Smooth muscle cell (in vitro differentiated cells): ENCODE data around the gene TMEM185A. TPM values are rescaled to one million over a fixed set of nuclear protein-coding genes. Genes with fewer than 3 reads are reported as not detected.
"Not testable (repeated sequence)": the region's sequence is repeated elsewhere in the genome, so short reads cannot be mapped to it uniquely, and the experiment has no call there.

Experiments
- DNase-seq: peaks from one replicate; lab custom pipeline; 2025; ENCODE audit not compliant: unreplicated experiment; lab: John Stamatoyannopoulos, UW
- H2AFZ ChIP-seq: fragments of 200-600 bp; sonication (generic); 2 replicates; pipeline ENCODE4 v1.6.0; 2016; ENCODE audit warnings: antibody characterized with exemption, low read depth, mild to moderate bottlenecking
- H3F3A ChIP-seq: fragments of 200-600 bp; sonication (generic); 2 replicates; pipeline ENCODE4 v1.6.0; 2017; ENCODE audit warnings: antibody characterized with exemption, low read depth
- H3K27ac ChIP-seq: fragments of 200-600 bp; sonication (generic); 2 replicates; pipeline ENCODE4 v1.5.1; 2016; ENCODE audit warnings: low read depth, mild to moderate bottlenecking
- H3K27me3 ChIP-seq: fragments of 200-600 bp; sonication (generic); 2 replicates; pipeline ENCODE4 v1.6.1; 2016; ENCODE audit warnings: low read depth, mild to moderate bottlenecking
- H3K36me3 ChIP-seq: fragments of 200-600 bp; sonication (generic); 2 replicates; pipeline ENCODE4 v1.5.1; 2016; ENCODE audit warnings: low read depth
- H3K4me1 ChIP-seq: fragments of 200-600 bp; sonication (generic); 2 replicates; pipeline ENCODE4 v1.5.1; 2016; ENCODE audit warnings: low read depth
- H3K4me2 ChIP-seq: fragments of 200-600 bp; sonication (generic); 2 replicates; pipeline ENCODE4 v1.6.0; 2016; ENCODE audit warnings: mild to moderate bottlenecking
- H3K4me3 ChIP-seq: fragments of 200-600 bp; sonication (generic); 2 replicates; pipeline ENCODE4 v1.5.1; 2016; ENCODE audit warnings: mild to moderate bottlenecking
- H3K79me2 ChIP-seq: fragments of 200-600 bp; sonication (generic); 2 replicates; pipeline ENCODE4 v1.6.0; 2016; ENCODE audit warnings: low read depth, mild to moderate bottlenecking
- H3K9ac ChIP-seq: fragments of 200-600 bp; sonication (generic); 2 replicates; pipeline ENCODE4 v1.6.0; 2016; ENCODE audit warnings: low read depth
- H3K9me3 ChIP-seq: fragments of 200-600 bp; sonication (generic); replicated peaks from 2 replicates; pipeline ENCODE4 v1.5.1; 2016; ENCODE audit warnings: low read depth
- H4K20me1 ChIP-seq: fragments of 200-600 bp; sonication (generic); 2 replicates; pipeline ENCODE4 v1.6.0; 2016; ENCODE audit warnings: low read depth
- WGBS: methylation state at CpG from one replicate; pipeline ENCODE4 v1.1.7; 2016; ENCODE audit warnings: low lambda C conversion rate; 5-methylcytosine and 5-hydroxymethylcytosine counted together
- polyA plus RNA-seq: library from polyadenylated mRNA; unstranded; fragments of >200 nt; fragmentation: Nextera tagmentation; extraction: Ambion mirVana; gene quantifications from 2 replicates; pipeline ENCODE4 v1.2.1, GENCODE V29; 2016
- total RNA-seq: library from RNA; depleted of rRNA; stranded (reverse); fragments of >200 nt; gene quantifications from 2 replicates; pipeline ENCODE4 v1.2.3, GENCODE V29; 2014
- TF ChIP-seq, protein P1 (sequence below): fragments of 200-600 bp; sonication (generic); IDR thresholded peaks from 2 replicates; pipeline ENCODE4 v1.5.1; 2017; ENCODE audit warnings: borderline replicate concordance, mild to moderate bottlenecking, antibody characterized with exemption; ENCODE audit not compliant: insufficient read depth, poor library complexity, severe bottlenecking

The TMEM185A gene
- total RNA-seq (33.1 and 33.4 TPM in 2 replicates), polyA plus RNA-seq (38.6 and 39.7 TPM in 2 replicates)

DNA sequence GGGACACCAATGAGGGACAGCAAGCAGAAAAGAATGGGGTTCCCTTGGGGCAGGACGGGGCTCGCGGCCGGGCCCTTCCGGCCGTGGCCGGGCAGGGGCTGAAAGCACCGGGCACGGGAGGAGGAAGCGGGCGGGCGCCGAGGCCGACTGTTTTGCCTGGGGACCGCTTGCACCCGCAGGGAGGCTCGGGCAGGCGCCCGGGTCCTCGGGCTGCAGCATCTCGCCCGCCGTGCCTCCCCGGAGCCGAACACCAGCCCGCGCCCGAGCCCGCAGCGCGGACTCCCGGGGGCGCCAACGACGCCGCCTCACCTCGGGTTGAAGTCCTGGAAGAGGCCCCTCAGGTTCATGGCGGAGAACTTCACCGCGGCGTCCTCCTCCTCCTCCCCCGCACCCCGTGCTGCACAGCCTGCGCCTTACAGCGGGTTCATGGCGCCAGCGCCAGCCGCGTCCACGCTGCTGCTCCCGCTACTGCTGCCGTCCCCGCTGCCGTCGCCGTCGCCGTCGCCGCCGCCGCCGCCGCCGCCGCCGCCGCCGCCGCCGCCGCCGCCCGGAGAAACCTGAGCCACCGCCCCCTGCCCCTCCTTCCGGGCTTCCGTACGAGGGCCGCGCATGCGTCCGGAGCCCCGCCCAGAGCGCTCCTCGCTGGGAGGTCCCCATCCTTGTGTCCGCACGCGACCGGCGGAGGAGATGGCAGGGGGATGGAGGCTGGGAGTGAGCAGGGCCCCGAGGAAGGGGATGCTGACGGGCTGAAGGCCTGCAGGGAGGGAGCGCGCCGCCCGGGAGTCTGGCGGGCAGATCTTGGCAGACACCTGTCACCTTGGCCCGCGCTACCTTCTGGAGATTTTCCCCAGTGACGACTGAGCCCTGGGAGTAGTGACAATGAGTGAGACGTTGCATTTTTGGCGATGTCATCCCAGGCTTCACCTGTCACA lies at the start of gene TMEM185A:
TMEM185A (minus strand) TSS at position 559 of the 932 bp plus-strand sequence; CDS start at position 347, 212 bp downstream.
- TF ChIP-seq, protein P1, sequence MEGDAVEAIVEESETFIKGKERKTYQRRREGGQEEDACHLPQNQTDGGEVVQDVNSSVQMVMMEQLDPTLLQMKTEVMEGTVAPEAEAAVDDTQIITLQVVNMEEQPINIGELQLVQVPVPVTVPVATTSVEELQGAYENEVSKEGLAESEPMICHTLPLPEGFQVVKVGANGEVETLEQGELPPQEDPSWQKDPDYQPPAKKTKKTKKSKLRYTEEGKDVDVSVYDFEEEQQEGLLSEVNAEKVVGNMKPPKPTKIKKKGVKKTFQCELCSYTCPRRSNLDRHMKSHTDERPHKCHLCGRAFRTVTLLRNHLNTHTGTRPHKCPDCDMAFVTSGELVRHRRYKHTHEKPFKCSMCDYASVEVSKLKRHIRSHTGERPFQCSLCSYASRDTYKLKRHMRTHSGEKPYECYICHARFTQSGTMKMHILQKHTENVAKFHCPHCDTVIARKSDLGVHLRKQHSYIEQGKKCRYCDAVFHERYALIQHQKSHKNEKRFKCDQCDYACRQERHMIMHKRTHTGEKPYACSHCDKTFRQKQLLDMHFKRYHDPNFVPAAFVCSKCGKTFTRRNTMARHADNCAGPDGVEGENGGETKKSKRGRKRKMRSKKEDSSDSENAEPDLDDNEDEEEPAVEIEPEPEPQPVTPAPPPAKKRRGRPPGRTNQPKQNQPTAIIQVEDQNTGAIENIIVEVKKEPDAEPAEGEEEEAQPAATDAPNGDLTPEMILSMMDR, result no peak
- Histone ChIP-seq H3K27ac (peak within 1 kb of the TSS; percentile 52), H3K9ac (peak within 1 kb of the TSS; percentile 15), H3K4me1 (peaks cover 4% of the 10 kb centered on the region), H3K4me2 (peak within 1 kb of the TSS; percentile 88), H3K27me3 (no peaks in the 10 kb centered on the region), H3F3A (no peaks in the 10 kb centered on the region), H3K36me3 (no peaks in the 10 kb centered on the region), H3K9me3 (no peaks in the 10 kb centered on the region), H2AFZ (peak within 1 kb of the TSS; percentile 33), H3K4me3 (peak within 1 kb of the TSS; percentile 67), H3K79me2 (peaks cover 23% of the 10 kb centered on the region), H4K20me1 (peaks cover 28% of the 10 kb centered on the region)
- peak; percentile 12 for DNase-seq
- WGBS, result 55% methylated on average over 65 of the region's 102 CpGs

- Histone ChIP-seq H3K36me3 (no peaks in the 10 kb centered on the region), H3K27ac (no peak overlapping the region), H2AFZ (no peak overlapping the region), H3K27me3 (no peaks in the 10 kb centered on the region), H4K20me1 (no peaks in the 10 kb centered on the region), H3K79me2 (no peaks in the 10 kb centered on the region), H3K9ac (no peak overlapping the region), H3F3A (no peaks in the 10 kb centered on the region), H3K4me1 (peaks cover 3% of the 10 kb centered on the region), H3K4me3 (no peak overlapping the region), H3K9me3 (no peaks in the 10 kb centered on the region), H3K4me2 (no peak overlapping the region)
- 90% methylated on average over 2 of the region's 2 CpGs for WGBS
- no peak for DNase-seq
- TF ChIP-seq, protein P1, result no peak
These were observed 49.6 kb upstream of the TMEM185A start for GRCh38 chrX:149681182-149681581.

DNA sequence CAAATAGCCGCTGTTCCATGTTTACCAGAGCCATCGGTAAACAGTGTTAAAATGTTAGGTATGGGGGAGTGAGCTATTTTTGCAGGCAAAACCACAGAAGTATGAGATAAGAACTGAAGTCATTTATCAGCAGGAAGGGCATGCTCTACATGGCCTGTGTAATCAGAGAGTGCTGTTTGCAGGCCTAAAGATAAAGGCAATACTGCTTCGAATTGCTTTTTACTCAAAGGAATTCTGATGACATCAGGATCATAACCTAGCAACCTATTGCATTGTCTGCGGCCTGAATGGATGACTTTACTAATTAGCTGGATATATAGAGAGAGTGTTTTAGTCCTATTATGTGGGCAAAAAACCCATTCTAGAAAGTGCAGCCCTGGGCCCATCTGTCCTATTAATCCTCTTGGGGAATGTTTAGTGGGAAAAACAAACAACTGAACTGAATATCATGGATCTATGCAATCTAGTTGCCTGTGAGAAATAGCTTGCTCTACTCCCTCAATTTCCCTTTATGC lies 47.6 kb upstream of the TMEM185A start:
- H3K4me1 ChIP-seq, DNase-seq, H3K4me2 ChIP-seq, H3K27ac ChIP-seq, H4K20me1 ChIP-seq, H3K36me3 ChIP-seq, H3F3A ChIP-seq, H3K79me2 ChIP-seq, H3K9me3 ChIP-seq, H3K27me3 ChIP-seq, H2AFZ ChIP-seq, H3K4me3 ChIP-seq, H3K9ac ChIP-seq: not testable (repeated sequence)
- no CpG with 5 or more reads among the region's 4 CpGs for WGBS

GRCh38 chrX:149675554-149675953 lies 44.0 kb upstream of the TMEM185A start:
- 73% methylated on average over 4 of the region's 8 CpGs for WGBS
- H3F3A ChIP-seq, H3K9me3 ChIP-seq, H3K4me3 ChIP-seq, H3K9ac ChIP-seq, DNase-seq, H2AFZ ChIP-seq, H3K27me3 ChIP-seq, H3K4me2 ChIP-seq, H3K79me2 ChIP-seq, H3K36me3 ChIP-seq, H4K20me1 ChIP-seq, H3K4me1 ChIP-seq, H3K27ac ChIP-seq: not testable (repeated sequence)

GRCh38 chrX:149675088-149675487 lies 43.5 kb upstream of the TMEM185A start:
- not testable (repeated sequence) for H3K36me3 ChIP-seq, H3K9ac ChIP-seq, H3K27me3 ChIP-seq, H3K27ac ChIP-seq, H4K20me1 ChIP-seq, H3K4me3 ChIP-seq, H3K4me1 ChIP-seq, H3K9me3 ChIP-seq, H2AFZ ChIP-seq, H3K79me2 ChIP-seq, DNase-seq, H3K4me2 ChIP-seq, H3F3A ChIP-seq
- no CpG with 5 or more reads among the region's 3 CpGs for WGBS

GRCh38 chrX:149660613-149661012 lies 29.0 kb upstream of the TMEM185A start:
- H3F3A ChIP-seq, H3K79me2 ChIP-seq, H3K9ac ChIP-seq, H3K27ac ChIP-seq, H2AFZ ChIP-seq, H3K4me2 ChIP-seq, H4K20me1 ChIP-seq, H3K4me1 ChIP-seq, H3K27me3 ChIP-seq, H3K36me3 ChIP-seq, DNase-seq, H3K9me3 ChIP-seq, H3K4me3 ChIP-seq: not testable (repeated sequence)
- 84% methylated on average over 2 of the region's 6 CpGs for WGBS

DNA sequence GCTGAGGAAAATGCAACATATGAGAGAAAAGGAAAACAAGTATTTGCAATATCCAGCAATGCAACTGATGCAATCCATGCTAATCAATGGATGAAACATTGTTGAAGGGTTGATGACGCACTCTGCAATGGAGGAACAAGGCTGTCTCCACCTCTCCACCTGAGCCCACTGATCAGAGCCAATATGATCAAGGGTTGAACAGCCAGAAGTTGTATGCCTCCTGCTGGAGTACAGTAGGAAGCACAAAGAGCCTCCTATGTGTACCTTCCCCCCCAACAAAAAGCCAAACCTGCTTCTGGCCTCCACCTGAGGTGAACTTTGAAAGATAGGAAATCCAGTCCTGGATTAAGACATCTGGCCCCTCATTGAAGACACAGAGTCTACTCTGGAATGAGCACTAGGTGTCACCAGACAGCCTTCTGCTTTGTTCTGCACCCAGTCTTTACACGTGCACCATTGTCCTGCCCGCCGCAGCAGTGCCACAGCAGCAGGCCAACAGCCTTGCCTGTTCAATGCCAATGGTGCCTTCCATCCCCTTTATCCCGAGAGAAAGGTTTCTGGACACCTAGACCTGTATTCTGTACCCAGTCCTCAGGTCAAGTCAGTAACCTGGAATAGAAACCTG lies 24.8 kb upstream of the TMEM185A start:
- not testable (repeated sequence) for H3K79me2 ChIP-seq, DNase-seq, H3K27ac ChIP-seq, H3K4me3 ChIP-seq, H3F3A ChIP-seq, H3K36me3 ChIP-seq, H4K20me1 ChIP-seq, H3K9ac ChIP-seq, H2AFZ ChIP-seq, H3K9me3 ChIP-seq, H3K4me1 ChIP-seq, H3K4me2 ChIP-seq, H3K27me3 ChIP-seq
- WGBS, result 43% methylated on average over 1 of the region's 5 CpGs
